NCI-H1417 (cell line): ENCODE data around the gene TEX13B.
"Not testable (repeated sequence)": the region's sequence is repeated elsewhere in the genome, so short reads cannot be mapped to it uniquely, and the experiment has no call there.

Experiments
- DNase-seq, 3 experiments: peaks; one replicate each; lab custom pipeline; 2025; lab: John Stamatoyannopoulos, UW

The TEX13B gene, protein sequence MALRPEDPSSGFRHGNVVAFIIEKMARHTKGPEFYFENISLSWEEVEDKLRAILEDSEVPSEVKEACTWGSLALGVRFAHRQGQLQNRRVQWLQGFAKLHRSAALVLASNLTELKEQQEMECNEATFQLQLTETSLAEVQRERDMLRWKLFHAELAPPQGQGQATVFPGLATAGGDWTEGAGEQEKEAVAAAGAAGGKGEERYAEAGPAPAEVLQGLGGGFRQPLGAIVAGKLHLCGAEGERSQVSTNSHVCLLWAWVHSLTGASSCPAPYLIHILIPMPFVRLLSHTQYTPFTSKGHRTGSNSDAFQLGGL

DNA sequence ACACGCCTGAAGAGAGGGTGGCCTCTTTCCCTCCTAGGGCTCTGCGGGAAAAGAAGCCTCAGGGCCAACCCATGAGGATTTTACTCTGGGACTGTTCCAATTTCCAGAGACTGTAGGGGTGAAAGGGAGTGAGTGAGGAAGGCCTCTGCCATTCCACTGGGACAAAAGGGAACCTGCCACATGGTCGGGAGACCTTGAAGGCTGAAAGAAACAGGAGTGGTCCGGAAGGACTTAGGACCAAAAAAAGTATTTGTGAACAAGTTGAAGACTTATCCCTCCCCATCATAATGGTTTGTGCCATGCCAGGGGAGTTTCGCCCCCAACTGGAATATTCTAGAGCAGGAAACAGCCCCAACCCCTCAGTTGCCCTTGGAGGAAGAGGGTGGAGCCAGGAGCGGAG lies at the start of gene TEX13B:
Gene TEX13B (minus strand): TSS at position 15 of the 400 bp plus-strand sequence. CDS start 243 bp downstream, outside the sequence.
- no peak for DNase-seq

DNA sequence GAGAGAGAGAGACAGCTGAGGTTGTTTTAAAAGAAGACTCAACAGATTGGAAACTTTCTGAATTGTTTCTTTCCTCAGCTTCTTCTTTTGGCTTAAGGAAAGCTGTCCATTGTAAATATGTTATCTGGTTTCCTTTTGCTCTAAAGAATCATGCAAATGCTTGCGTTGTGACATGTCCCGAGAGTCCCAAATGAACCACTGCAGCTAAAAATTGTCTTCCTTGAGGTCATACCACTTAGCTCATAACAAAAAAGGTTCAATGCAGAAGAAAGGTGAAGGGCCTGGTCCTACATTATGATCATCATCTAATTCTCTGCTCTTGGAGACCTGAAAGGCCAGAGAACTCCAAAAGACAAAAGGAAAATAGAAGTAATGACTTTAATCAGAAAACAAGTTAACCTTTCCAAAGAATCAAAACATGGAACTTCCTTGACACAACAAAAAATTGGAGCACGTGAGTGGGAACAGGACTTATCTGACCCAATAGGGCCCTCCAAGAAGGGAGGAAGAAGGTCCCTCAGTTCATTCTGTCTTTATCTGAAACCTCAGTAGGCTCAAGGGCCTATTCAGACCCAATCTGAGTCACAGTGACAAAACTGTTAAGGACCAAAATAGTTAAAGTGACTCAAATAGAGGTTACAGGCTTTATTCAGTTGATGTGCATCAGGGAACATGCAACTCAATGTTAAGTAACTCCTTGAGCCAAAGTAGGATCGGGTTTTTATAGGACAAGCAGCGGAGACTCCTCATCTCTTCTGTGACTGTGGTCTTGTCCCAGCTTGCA lies 48.0 kb upstream of the TEX13B start:
- DNase-seq, result no peak

DNA sequence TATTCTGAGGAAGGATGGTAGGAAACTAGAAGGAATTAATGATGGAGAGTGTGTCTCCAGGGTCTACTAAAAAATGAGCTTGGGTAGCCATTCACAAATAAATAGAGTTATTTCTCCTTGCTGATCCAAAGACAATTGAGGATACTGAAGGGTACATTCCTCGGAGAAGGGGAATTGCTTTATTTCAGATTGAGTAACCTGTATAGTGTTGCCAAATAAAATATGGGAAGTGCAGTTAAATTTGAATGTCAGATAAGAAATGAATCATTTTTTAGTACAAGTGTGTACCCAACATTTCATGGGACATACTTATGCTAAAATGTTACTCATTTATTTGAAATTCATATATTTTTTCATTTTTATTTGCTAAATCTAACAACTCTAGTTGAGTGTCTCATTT lies 46.7 kb upstream of the TEX13B start:
- DNase-seq, result no peak

DNA sequence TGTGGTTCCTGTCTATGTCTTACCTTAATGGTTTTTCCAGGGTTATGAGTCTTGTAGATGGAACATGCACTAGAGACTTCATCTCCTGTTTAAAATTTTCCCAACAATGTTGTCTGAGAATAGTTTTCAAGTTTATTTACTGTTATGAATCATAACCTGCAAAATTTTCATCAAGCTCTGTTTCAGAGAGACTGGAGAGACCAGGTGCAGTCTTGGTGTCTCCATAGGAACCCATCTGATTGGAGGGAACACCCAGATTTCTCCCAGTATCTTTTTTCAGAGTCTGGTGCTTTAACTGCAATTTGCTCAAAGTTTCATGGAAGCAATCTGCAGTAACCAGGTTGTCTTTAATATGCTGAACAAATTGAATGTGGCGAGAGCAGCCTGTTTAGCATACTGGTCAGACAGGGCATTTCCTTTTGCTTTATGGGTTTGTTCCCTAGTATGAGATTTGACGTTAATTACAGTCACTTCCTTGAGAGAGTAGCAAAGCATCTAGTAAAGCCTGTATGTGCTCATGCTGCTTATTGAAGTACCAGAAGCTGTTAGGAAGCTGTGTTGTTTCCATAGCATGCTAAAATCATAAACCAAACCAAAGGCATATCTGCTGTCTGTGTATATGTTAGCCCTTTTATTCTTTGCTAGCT lies 43.9 kb upstream of the TEX13B start:
- peak in 2 of 3 experiments; percentile 17 to 53 for DNase-seq

DNA sequence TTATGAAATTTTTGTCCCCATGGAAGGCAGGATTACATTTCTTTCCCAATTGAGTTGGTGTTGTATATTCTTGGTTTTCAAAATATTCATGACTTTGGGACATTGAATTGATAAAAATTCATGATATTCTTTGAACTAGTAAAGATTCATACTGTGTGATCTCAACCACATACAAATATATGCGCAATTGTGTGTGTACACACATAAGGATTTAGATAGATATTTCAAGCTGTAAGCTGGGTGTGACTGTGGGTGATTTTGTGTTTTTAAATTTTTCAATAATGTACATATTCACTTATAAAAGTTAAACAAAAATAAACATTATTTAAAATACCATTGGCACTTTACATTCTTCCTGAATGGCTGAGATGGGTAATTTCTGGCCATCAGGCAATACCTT lies 43.2 kb upstream of the TEX13B start:
- DNase-seq, result no peak

DNA sequence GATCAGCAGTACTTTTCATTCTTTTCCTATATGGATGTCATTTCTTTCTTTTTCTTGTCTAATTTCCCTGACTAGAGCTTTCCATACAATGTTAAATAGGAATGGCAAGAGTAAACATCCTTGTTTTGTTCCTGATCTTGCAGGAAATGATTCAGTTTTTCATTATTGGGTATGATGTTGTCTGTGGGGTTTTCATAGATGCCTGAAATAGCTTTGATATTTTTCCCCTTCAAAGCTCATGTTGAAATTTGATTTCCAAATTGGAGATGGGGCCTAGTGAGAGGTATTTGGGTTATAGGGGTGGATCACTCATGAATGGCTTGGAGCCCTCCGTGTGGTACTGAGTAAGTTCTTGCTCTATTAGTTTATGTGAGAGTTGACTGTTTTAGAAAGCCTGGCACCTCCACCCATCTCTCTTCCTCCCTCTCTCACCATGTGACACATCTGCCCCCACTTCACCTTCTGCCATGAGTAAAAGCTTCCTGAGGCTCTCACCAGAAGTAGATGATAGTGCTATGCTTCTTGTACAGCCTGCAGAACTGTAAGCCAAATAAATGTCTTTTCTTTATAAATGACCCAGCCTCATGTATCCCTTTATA lies 40.4 kb upstream of the TEX13B start:
- no peak for DNase-seq

DNA sequence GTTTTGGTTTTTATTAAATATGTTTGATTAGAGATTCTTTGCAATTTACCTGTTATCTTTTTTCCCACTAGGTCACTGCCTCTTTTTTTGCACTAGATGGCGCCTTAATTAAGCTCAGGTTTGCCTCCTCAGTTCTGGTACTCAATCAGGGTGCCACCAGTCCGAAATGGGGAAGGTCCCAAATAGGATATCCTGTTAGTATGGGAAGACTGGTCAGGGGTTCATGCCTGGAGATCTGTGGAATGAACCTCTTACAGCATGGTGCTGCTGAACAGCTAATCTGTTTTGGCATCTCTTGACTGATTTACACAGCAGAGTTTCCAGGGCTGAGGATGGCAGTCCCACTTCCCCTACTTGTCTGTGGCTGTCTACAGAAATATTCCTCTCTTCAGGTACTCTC lies 38.5 kb upstream of the TEX13B start:
- peak in 2 of 3 experiments; percentile 7 to 46 for DNase-seq

DNA sequence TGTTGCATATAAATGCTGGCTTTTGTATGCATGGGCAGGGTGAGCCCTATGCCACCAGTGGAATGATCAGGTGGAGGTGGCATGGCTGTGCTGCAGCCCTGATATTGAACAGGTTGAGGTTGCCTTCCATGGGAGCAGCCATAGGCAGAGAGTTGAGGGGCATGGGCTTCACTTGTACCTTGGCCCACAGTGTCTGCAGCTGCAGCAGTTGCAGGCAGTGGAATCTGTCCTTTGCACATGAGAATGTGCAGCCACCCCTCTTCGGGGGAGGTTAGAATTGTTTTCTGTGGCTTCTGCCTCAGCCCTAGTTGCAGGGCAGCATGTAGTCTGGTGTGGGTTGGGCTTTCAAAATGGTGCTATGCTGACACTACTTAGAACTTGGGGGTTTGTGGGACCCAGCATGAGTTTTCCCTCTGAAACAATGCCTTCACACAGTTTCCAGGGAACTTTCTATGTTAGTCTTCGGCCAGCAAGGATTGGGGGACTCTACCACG lies 37.3 kb upstream of the TEX13B start:
- no peak for DNase-seq

DNA sequence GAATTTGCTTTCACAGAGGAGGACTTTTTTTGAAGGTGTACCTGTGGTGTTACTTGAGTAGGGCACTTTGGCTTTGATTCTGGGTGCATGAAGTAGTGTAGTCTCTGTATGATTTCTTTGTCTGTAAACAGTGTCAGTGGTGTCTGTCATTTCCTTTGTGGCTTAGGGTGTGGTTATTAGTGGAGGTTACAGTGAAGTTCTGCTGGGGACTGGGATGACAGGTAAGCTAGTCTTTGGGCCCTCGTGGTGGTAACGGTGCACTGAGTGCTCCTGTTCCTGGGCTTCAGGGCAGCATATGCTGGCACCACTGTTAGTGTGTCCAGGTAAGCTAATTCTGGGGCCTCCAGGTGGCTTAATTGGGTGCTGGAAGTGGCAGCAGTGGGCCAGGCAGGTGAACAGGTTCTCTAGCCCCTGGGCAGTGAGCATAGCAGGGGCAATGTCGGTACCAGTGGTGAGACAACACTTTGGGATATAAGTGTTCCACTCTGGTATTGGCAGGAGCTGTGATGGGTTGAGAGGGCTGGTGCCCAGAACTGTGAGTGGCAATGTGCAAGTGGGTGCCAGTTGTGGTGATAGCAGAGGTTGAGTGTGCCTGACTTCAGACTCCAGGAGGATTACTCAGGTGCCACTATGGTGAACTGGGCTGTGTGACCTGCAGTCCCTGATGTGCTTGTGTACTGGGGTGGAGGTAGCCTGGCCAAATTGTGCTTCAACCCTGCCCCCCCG lies 36.6 kb upstream of the TEX13B start:
- DNase-seq, result no peak

DNA sequence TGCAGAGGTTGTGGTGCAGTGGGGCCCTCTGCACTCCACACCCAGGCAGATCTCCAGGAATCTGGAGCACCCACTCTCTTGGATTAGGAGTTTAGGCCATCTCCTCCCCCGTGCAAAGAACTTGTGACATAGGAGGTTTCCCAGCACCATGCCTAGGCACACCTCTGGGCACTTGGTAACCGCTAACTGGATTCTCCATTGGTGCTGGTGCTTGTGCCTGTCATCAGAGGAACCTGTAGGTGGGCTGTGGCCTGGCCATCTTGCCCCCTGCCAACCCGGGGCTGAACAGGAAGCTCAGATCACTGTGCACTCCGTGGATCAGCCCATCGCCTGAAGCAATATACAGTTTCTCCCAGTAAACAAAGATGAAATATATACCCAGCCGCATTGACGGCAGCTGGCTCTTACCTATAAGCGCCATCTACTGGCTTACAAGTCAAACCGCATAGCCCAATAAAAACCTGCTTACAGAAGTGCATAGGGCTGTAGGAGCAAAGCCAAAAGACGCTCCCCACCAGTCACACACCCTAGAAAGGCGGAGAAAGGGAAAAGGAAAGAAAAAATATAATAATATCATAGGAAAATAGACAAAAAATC lies 19.1 kb upstream of the TEX13B start:
- DNase-seq, result peak; percentile 42 to 76 (median 52)

DNA sequence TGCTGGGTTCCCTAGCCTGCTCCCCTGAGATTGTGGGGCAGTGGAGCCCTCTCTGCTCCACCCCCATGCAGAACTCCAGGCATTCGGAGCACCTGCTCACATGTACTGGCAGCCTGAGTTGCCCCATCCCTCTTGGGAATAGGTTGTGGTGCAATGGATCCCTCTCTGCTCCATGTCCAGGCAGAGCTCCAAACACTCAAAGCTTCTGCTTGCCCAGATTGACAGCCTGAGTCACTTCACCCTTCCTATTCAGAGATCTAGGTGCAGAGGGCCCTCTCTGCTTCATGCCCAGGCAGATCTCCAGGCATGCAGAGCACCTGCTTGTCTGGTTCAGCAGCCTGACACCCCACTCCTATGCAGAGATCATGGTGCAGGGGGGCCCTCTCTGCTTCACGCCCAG lies 18.6 kb upstream of the TEX13B start:
- DNase-seq, result peak in 2 of 3 experiments; percentile 21 to 30

DNA sequence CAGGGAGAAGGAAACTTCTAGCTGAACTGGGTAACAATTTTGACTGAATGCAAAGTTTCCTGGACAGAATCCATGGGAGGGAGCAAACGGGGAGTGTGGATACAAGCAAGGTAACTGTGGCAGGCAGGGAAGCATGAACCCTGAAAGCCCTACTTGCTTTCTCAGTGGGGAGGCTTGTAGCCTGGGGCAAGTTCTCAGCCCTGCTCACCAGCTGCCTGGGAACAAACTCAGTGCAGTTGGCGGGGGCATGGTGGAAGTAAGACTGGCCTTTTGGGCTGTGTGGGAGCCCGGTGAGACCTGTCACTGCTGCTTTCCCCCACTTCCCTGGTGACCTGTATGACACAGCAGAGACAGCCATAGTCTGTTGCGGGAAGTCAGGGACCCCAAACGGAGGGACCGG lies 14.0 kb upstream of the TEX13B start:
- DNase-seq, result no peak

DNA sequence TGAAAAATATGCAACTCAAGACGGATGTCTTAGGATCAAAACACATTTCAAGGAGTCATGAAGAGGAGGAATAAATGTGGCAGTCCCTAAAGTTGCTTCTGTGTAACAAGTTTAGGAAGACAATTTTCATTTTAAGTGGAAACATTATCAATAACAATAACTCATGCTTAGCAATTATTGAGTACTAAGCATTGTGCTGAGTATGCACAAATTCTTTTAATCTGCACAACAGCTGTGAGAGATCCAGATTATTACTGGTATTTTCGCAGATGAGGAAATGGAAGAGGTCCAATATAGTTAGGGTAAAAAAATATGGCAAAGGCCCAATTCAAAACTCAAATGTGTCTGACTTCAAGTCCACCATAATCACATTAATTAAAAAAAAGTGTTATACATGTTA lies 2.9 kb upstream of the TEX13B start:
- no peak for DNase-seq

DNA sequence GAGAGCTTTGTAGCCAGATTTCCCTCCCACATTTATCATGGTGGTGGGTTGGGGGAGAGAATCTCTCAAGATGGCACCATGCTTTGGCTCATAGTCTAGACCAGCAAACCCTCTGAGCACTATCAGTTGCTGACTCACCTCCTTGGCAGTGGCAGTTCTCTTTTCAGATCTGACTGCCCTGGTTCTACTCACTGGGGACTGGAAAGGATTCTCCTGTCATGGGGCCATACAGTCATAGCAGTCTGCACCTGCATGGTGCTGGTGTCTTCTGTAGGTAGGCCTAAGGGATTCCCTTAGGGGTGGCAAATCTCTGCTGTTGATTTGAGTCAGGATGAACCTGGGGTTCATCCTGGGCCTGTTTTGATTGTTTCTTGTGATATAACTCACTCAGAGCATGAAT lies 2.6 kb downstream of the TEX13B start:
- DNase-seq, result no peak

DNA sequence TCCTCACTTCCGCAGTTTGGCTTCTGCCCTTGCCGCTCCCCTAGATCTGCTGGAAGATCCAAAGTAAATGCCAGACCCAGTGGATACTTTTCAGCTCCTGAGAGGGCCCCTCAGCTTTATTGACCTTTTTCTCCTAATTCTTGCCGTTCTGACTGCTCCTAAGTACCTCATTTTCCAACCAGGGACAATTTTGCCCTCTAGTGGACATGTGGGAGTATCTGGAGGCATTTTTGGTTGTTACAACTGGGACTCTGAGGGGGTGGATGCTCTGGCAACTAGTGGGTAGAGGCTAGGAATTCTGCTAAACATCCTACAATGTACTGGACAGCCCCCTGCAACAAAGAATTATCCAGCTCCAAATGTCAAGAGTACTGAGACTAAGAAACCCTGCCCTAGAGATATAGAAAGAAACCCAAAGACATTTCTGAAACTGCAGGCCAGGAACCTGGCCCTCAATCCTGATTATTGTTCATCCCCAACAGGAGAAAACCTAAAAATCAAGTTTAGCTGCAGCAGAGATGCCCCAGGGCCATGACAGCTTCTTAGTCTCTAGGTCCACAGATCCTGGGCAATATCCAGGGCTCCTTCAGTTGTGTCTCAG lies 3.4 kb downstream of the TEX13B start:
- DNase-seq, result peak in 2 of 3 experiments; percentile 8 to 45

DNA sequence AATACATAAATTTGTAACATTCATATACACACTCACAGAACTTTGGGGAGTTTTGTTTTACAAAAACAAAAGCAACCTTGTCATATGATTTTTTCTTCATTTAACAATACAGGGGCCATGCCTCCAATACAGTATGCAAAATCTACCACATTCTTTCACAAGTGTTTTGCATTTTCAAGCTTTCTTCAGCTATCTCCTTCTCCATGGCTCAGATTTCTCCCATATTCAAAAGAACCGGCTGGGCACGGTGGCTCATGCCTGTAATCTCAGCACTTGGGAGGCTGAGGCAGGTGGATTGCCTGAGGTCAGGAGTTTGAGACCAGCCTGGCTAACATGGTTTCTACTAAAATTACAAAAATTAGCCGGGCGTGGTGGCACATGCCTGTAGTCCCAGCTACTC lies 4.1 kb downstream of the TEX13B start:
- DNase-seq, result no peak

DNA sequence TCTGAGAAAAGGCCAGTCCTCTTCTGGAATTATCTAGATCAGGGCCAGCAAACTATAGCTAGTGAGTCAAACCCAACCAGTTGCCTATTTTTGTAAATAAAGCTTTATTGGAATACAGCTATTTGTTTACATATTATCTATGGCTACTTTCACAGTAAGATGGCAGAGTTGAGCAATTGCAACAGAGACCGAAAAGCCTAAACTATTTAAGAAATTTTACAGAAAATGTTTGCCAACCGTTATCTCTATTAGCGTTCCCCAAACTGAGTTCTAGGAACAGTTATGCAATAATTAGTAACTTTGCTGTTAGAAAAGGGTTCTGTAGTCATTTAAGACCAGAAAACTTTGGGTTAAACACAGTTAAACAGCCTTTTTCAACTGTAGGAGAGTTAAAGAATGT lies 10.5 kb downstream of the TEX13B start:
- DNase-seq, result no peak

DNA sequence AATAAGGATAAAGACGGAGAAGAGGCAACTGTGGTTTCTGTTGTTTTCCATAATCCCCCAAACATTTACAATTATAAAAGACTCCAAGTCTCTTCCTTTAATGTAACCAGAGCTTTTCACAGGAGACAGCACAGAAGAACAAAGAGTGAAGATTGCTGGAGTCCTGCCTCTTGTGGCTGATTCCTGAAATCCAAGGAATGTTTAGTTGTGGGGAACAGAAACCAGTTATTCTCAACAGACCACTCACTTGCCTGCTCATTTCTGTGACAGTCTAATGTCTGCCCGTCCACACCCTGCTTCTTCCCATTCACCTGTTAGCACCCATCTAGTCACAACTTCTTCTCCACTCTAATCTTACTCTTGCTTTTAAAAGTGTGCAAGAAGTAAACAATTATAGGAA lies 12.1 kb downstream of the TEX13B start:
- no peak for DNase-seq

DNA sequence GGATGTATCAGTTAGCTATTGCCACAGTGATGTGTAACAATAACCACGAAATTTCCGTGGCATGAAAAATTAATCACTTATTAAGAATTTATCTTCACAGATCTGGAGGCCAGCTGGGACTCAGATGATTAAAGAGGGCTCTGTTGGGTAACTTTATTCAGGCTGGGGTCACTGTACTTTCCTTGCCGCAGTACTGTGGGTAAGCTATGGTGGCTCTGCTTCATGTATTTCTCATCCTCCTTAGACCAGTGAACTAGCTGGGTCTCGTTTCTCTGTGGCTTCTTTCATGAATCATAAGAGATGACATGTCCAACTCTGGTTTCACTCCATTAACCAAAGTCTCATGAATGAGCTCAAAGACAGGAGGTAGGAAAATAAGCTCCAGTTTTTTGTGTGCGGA lies 13.5 kb downstream of the TEX13B start:
- no peak for DNase-seq

DNA sequence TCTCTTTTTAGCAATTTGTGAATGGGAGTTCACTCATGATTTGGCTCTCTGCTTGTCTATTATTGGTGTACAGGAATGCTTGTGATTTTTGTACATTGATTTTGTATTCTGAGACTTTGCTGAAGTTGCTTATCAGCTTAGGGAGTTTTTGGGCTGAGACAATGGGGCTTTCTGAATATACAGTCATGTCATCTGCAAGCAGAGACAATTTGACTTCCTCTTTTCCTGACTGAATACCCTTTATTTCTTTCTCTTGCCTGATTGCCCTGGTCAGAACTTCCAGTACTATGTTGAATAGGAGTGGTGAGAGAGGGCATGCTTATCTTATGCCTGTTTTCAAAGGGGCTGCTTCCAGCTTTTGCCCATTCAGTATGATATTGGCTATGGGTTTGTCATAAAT lies 26.8 kb downstream of the TEX13B start:
- not testable (repeated sequence) for DNase-seq

DNA sequence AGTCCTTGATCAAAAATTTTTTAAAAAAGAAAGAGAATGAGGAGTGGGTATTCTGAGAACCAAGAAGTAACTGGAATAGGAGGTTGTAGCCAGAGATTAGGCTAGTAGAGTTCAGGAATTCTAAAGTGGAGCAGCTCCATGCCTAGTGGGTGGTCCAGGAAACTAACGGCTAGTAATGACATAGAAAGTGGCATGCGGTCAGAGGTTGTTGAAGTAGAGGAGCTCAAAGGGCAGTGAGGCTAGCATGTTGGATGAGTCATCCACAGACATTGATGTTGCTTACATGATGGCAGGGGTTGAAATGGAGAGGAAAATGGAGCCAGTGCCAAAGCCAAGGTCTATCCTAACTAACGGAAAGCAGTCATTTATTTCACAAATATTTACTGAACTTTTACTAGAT lies 42.1 kb downstream of the TEX13B start:
- no peak for DNase-seq
